Activated T-helper 9 cell treated with anti-CD3 and anti-CD28 coated beads, Interleukin-2, amount 50 U/mL, for 16 hours (primary cell): ENCODE measurements around the gene SPCS2.
A peak's percentile ranks its signal among the peaks of the same experiment; 100 is the strongest.
"Not testable (repeated sequence)": the region's sequence is repeated elsewhere in the genome, so short reads cannot be mapped to it uniquely, and the experiment has no call there.

Experiments
- DNase-seq: peaks from one replicate; pipeline ENCODE4 v3.0.0-alpha.2; 2020; ENCODE audit warnings: low read depth

The SPCS2 gene

GRCh38 chr11:75002516-75002915, 53.5 kb downstream of the SPCS2 start:
- no peak for DNase-seq

GRCh38 chr11:75004215-75004614, 55.1 kb downstream of the SPCS2 start:
- no peak for DNase-seq

GRCh38 chr11:75011357-75011756, 62.3 kb downstream of the SPCS2 start:
- DNase-seq = no peak

GRCh38 chr11:75011872-75012271, 62.8 kb downstream of the SPCS2 start:
- no peak for DNase-seq

GRCh38 chr11:75013051-75013450, 64.0 kb downstream of the SPCS2 start:
- no peak for DNase-seq

- DNase-seq = no peak
Measured at GRCh38 chr11:75014129-75014528, 65.1 kb downstream of the SPCS2 start.

- not testable (repeated sequence) for DNase-seq
Measured at GRCh38 chr11:75019200-75019599, 70.1 kb downstream of the SPCS2 start.

GRCh38 chr11:75020328-75020727, 71.3 kb downstream of the SPCS2 start:
- not testable (repeated sequence) for DNase-seq

GRCh38 chr11:75022296-75022695, 73.2 kb downstream of the SPCS2 start:
- DNase-seq = no peak

- DNase-seq = peak; percentile 53
Measured at GRCh38 chr11:75022759-75023396, 73.8 kb downstream of the SPCS2 start.

GRCh38 chr11:75023446-75024067, 74.5 kb downstream of the SPCS2 start:
- no peak for DNase-seq

GRCh38 chr11:75024068-75024449, 75.0 kb downstream of the SPCS2 start:
- DNase-seq = no peak

- DNase-seq = no peak
Measured at GRCh38 chr11:75024764-75025211, 75.7 kb downstream of the SPCS2 start.

GRCh38 chr11:75025561-75025960, 76.5 kb downstream of the SPCS2 start:
- DNase-seq = no peak

GRCh38 chr11:75028321-75028720, 79.3 kb downstream of the SPCS2 start:
- no peak for DNase-seq
